DMS 273 (cell line): Measurements from ENCODE around the gene PDZD2.

Experiments
- DNase-seq: peaks from one replicate; lab custom pipeline; 2025; ENCODE audit not compliant: unreplicated experiment; lab: John Stamatoyannopoulos, UW

Gene PDZD2

GRCh38 chr5:31637851-31638250 lies 1.1 kb upstream of the PDZD2 start:
- DNase-seq, result no peak

- no peak for DNase-seq
Observed at GRCh38 chr5:31638345-31638744, 586 bp upstream of the PDZD2 start.

GRCh38 chr5:31639481-31640411 lies 815 bp downstream of the PDZD2 start:
- peak; percentile 27 for DNase-seq

- DNase-seq, result no peak
Observed at GRCh38 chr5:31640573-31640972, 1.6 kb downstream of the PDZD2 start.

GRCh38 chr5:31641059-31641458 lies 2.1 kb downstream of the PDZD2 start:
- DNase-seq, result no peak

GRCh38 chr5:31641575-31641974 lies 2.6 kb downstream of the PDZD2 start:
- DNase-seq, result no peak

GRCh38 chr5:31645420-31646081 lies 6.6 kb downstream of the PDZD2 start:
- DNase-seq, result no peak

- no peak for DNase-seq
Observed at GRCh38 chr5:31648326-31648725, 9.4 kb downstream of the PDZD2 start.

GRCh38 chr5:31651241-31651640 lies 12.3 kb downstream of the PDZD2 start:
- no peak for DNase-seq

- DNase-seq, result no peak
Observed at GRCh38 chr5:31655491-31655890, 16.6 kb downstream of the PDZD2 start.

GRCh38 chr5:31656806-31657205 lies 17.9 kb downstream of the PDZD2 start:
- no peak for DNase-seq

GRCh38 chr5:31657315-31657979 lies 18.5 kb downstream of the PDZD2 start:
- no peak for DNase-seq

- DNase-seq, result no peak
Observed at GRCh38 chr5:31661257-31661656, 22.3 kb downstream of the PDZD2 start.

- DNase-seq, result no peak
Observed at GRCh38 chr5:31663519-31663918, 24.6 kb downstream of the PDZD2 start.

GRCh38 chr5:31664566-31664965 lies 25.6 kb downstream of the PDZD2 start:
- DNase-seq, result peak; percentile 77

- DNase-seq, result no peak
Observed at GRCh38 chr5:31671339-31671741, 32.4 kb downstream of the PDZD2 start.

- no peak for DNase-seq
Observed at GRCh38 chr5:31674371-31674951, 35.5 kb downstream of the PDZD2 start.

- DNase-seq, result no peak
Observed at GRCh38 chr5:31675472-31675871, 36.5 kb downstream of the PDZD2 start.

- DNase-seq, result peak; percentile 67
Observed at GRCh38 chr5:31678180-31678579, 39.2 kb downstream of the PDZD2 start.

GRCh38 chr5:31680528-31680927 lies 41.6 kb downstream of the PDZD2 start:
- peak; percentile 16 for DNase-seq

- peak; percentile 16 for DNase-seq
Observed at GRCh38 chr5:31682025-31682424, 43.1 kb downstream of the PDZD2 start.
